WERI-Rb-1 (cell line): Measurements from ENCODE around the gene PUS7L.
A peak's percentile ranks its signal among the peaks of the same experiment; 100 is the strongest.

Source experiments
- DNase-seq: peaks from one replicate; pipeline ENCODE4 v3.0.0-alpha.2; 2020
- H3K27ac ChIP-seq: fragments of 250-450 bp; sonication (Bioruptor Pico); 2 replicates; pipeline ENCODE4 v1.5.1; 2020; ENCODE audit warnings: mild to moderate bottlenecking, moderate library complexity
- H3K27me3 ChIP-seq: fragments of 250-450 bp; sonication (Bioruptor Pico); 2 replicates; pipeline ENCODE4 v1.5.1; 2021; ENCODE audit warnings: mild to moderate bottlenecking, low read depth, moderate library complexity; ENCODE audit not compliant: insufficient read depth, severe bottlenecking
- H3K36me3 ChIP-seq: fragments of 250-450 bp; sonication (Bioruptor Pico); 2 replicates; pipeline ENCODE4 v1.5.1; 2020; ENCODE audit warnings: mild to moderate bottlenecking, moderate library complexity
- H3K4me3 ChIP-seq: 2 replicates; pipeline ENCODE4 v1.5.1; 2011; ENCODE audit warnings: low read depth, mild to moderate bottlenecking, control low read depth, low read length
- H3K9me3 ChIP-seq: fragments of 250-450 bp; sonication (Bioruptor Pico); 2 replicates; pipeline ENCODE4 v1.5.1; 2021; ENCODE audit warnings: mild to moderate bottlenecking, moderate library complexity; ENCODE audit not compliant: severe bottlenecking
- CTCF ChIP-seq: IDR thresholded peaks from 2 replicates; pipeline ENCODE4 v1.5.1; 2011; ENCODE audit warnings: low read depth, mild to moderate bottlenecking, control low read depth, inconsistent platforms, low read length

The PUS7L gene

GRCh38 chr12:43758728-43759563 lies at the start of gene PUS7L, which contains the start of gene IRAK4:
TSS of gene PUS7L (minus strand) at chr12:43758790. CDS start at chr12:43755245, 3,545 bp downstream.
TSS of gene IRAK4 (plus strand) at chr12:43758951. CDS start at chr12:43768112, 9,161 bp downstream.
- peak; percentile 56 for TF ChIP-seq CTCF
- peak within 1 kb of the TSS; percentile 71 for H3K4me3 ChIP-seq
- H3K9me3 ChIP-seq: no peaks in the 10 kb centered on the region
- DNase-seq: peak; percentile 95
- peak within 1 kb of the TSS; percentile 98 for H3K27ac ChIP-seq
- H3K27me3 ChIP-seq: no peaks in the 10 kb centered on the region
- peaks cover 10% of the 10 kb centered on the region for H3K36me3 ChIP-seq

GRCh38 chr12:43807386-43807785 lies 48.8 kb upstream of the PUS7L start:
- DNase-seq: no peak
- Histone ChIP-seq H3K4me3 (no peak overlapping the region), H3K9me3 (no peaks in the 10 kb centered on the region), H3K27ac (no peak overlapping the region), H3K27me3 (no peaks in the 10 kb centered on the region), H3K36me3 (peaks cover 10% of the 10 kb centered on the region)
- no peak for TF ChIP-seq CTCF

- no peak for TF ChIP-seq CTCF
- no peak for DNase-seq
- Histone ChIP-seq H3K9me3 (no peaks in the 10 kb centered on the region), H3K4me3 (peak overlapping the region; percentile 80), H3K36me3 (peaks cover 17% of the 10 kb centered on the region), H3K27ac (peak overlapping the region; percentile 92), H3K27me3 (no peaks in the 10 kb centered on the region)
Observed at GRCh38 chr12:43806737-43807072, 48.1 kb upstream of the PUS7L start.

- peak; percentile 36 for TF ChIP-seq CTCF
- Histone ChIP-seq H3K27ac (peak within 1 kb of the TSS; percentile 92), H3K9me3 (no peaks in the 10 kb centered on the region), H3K4me3 (peak within 1 kb of the TSS; percentile 80), H3K36me3 (peaks cover 21% of the 10 kb centered on the region), H3K27me3 (no peaks in the 10 kb centered on the region)
- peak; percentile 81 for DNase-seq
Observed at GRCh38 chr12:43805860-43806736, 47.5 kb upstream of the PUS7L start, which contains the start of gene TWF1. TSS of gene TWF1 (minus strand) at chr12:43806317. CDS start at chr12:43806245, 72 bp downstream.

GRCh38 chr12:43805149-43805859 lies 46.7 kb upstream of the PUS7L start:
- H3K36me3 ChIP-seq: peaks cover 29% of the 10 kb centered on the region
- peak overlapping the region; percentile 80 for H3K4me3 ChIP-seq
- no peaks in the 10 kb centered on the region for H3K27me3 ChIP-seq
- peak overlapping the region; percentile 92 for H3K27ac ChIP-seq
- no peak for DNase-seq
- H3K9me3 ChIP-seq: no peaks in the 10 kb centered on the region
- TF ChIP-seq CTCF: no peak
